ENCODE data around the gene MYH7.

GRCh38 chr14:23407516-23408306 lies 27.7 kb downstream of the MYH7 start, which contains the start of gene MYH6:
- TF ChIP-seq CTCF (IDR thresholded peaks at IDR 0.05) (no peak), POLR2A (IDR thresholded peaks at IDR 0.05) (no peak)
